Measurements from ENCODE around the gene SELENOF.
A peak's percentile ranks its signal among the peaks of the same experiment; 100 is the strongest.

The SELENOF gene

GRCh38 chr1:86913896-86914600 lies at the start of gene SELENOF:
TSS of gene SELENOF (minus strand) at chr1:86914126. CDS start at chr1:86914111, 15 bp downstream.
- peak; percentile 99 for DNase-seq

- no peak for DNase-seq
Measured at GRCh38 chr1:86960548-86960947, 46.6 kb upstream of the SELENOF start.

- DNase-seq, result no peak
Measured at GRCh38 chr1:86957221-86957620, 43.3 kb upstream of the SELENOF start.

- no peak for DNase-seq
Measured at GRCh38 chr1:86956221-86956620, 42.3 kb upstream of the SELENOF start.

GRCh38 chr1:86955678-86956077 lies 41.8 kb upstream of the SELENOF start:
- no peak for DNase-seq

- DNase-seq, result no peak
Measured at GRCh38 chr1:86953167-86953566, 39.2 kb upstream of the SELENOF start.

- DNase-seq, result no peak
Measured at GRCh38 chr1:86951430-86951829, 37.5 kb upstream of the SELENOF start.

- no peak for DNase-seq
Measured at GRCh38 chr1:86950712-86951419, 36.9 kb upstream of the SELENOF start.

- DNase-seq, result no peak
Measured at GRCh38 chr1:86948212-86948611, 34.3 kb upstream of the SELENOF start.

- no peak for DNase-seq
Measured at GRCh38 chr1:86942743-86943142, 28.8 kb upstream of the SELENOF start.

GRCh38 chr1:86942042-86942441 lies 28.1 kb upstream of the SELENOF start:
- no peak for DNase-seq

GRCh38 chr1:86940599-86940998 lies 26.7 kb upstream of the SELENOF start:
- no peak for DNase-seq

- DNase-seq, result no peak
Measured at GRCh38 chr1:86939406-86939805, 25.5 kb upstream of the SELENOF start.

GRCh38 chr1:86938855-86939254 lies 24.9 kb upstream of the SELENOF start:
- no peak for DNase-seq

GRCh38 chr1:86938450-86938849 lies 24.5 kb upstream of the SELENOF start:
- no peak for DNase-seq

- DNase-seq, result no peak
Measured at GRCh38 chr1:86933562-86934377, 19.8 kb upstream of the SELENOF start.

- no peak for DNase-seq
Measured at GRCh38 chr1:86933051-86933450, 19.1 kb upstream of the SELENOF start.

- DNase-seq, result no peak
Measured at GRCh38 chr1:86928819-86929218, 14.9 kb upstream of the SELENOF start.

GRCh38 chr1:86926883-86927282 lies 13.0 kb upstream of the SELENOF start:
- no peak for DNase-seq

GRCh38 chr1:86925742-86926141 lies 11.8 kb upstream of the SELENOF start:
- DNase-seq, result no peak

- no peak for DNase-seq
Measured at GRCh38 chr1:86924324-86924960, 10.5 kb upstream of the SELENOF start.

GRCh38 chr1:86922445-86922844 lies 8.5 kb upstream of the SELENOF start:
- DNase-seq, result no peak

GRCh38 chr1:86916752-86917151 lies 2.8 kb upstream of the SELENOF start:
- DNase-seq, result no peak

Measured in activated CD4-positive, alpha-beta T cell treated with anti-CD3 and anti-CD28 coated beads, Interleukin-2, amount 50 U/mL, for 16 hours (primary cell).